K562 (cell line): ENCODE data around the gene SLC48A1. TPM values are rescaled to one million over a fixed set of nuclear protein-coding genes. Genes with fewer than 3 reads are reported as not detected.

Experiments
- ATAC-seq: fragments of 200-7000 bp; cut with Tn5 transposase; 3 replicates; pipeline ENCODE4 v1.9.1; 2020; ENCODE audit warnings: moderate library complexity
- BruUV-seq: library from RNA; stranded (reverse); fragments of 400-500 nt; replicated peaks from 2 replicates; lab custom pipeline; 2021; lab: Mats Ljungman, UMichigan
- CTCF ChIA-PET: fragments of 300-600 bp; formaldehyde crosslinking; extraction: SDS; loops from one replicate; lab custom pipeline; 2021; ENCODE audit warnings: low intra/inter-chr PET ratio; lab: Yijun Ruan, JAX
- POLR2A ChIA-PET: fragments of 300-600, 350-650 bp; sonication (Branson Sonifier 250); formaldehyde crosslinking; extraction: SDS; loops from one replicate; lab custom pipeline; 2021; ENCODE audit warnings: antibody characterized with exemption, inconsistent platforms; lab: Yijun Ruan, JAX
- DNase-seq, 4 experiments: peaks; one replicate each; pipeline versions ENCODE4 v3.0.0 to v3.0.0-alpha.2; 2011 to 2018; ENCODE audit warnings: low spot score in 3 of 4, mixed read lengths in 3 of 4; ENCODE audit errors: extremely low read depth in 1 of 4
- FAIRE-seq: peaks from 2 replicates; lab custom pipeline; 2011; peaks lifted over from hg19 to GRCh38; lab: Jason Lieb, UNC
- H2AFZ ChIP-seq: 2 replicates; pipeline ENCODE4 v1.6.0; 2011; ENCODE audit warnings: low read depth, low read length, control low read depth, inconsistent platforms
- H3K27ac ChIP-seq: fragments of 200-600 bp; 3 replicates; pipeline ENCODE4 v1.8.0; 2011; ENCODE audit warnings: low read depth, mild to moderate bottlenecking, control low read depth, inconsistent platforms, low read length, moderate library complexity, mixed read lengths; ENCODE audit errors: extremely low read depth
- H3K27me3 ChIP-seq, 2 experiments: fragments of 300-600 bp in 1 of 2; 2 replicates in 1 of 2; 3 replicates in 1 of 2; pipeline versions ENCODE4 v1.6.0 to v1.8.0; 2011; ENCODE audit warnings: inconsistent platforms in 2 of 2, low read length in 2 of 2, mild to moderate bottlenecking in 1 of 2, mixed read lengths in 1 of 2, moderate library complexity in 1 of 2; ENCODE audit not compliant: control insufficient read depth in 2 of 2, insufficient read depth in 2 of 2
- H3K36me3 ChIP-seq: fragments of 300-600 bp; 3 replicates; pipeline ENCODE4 v1.8.0; 2011; ENCODE audit warnings: mild to moderate bottlenecking, low read length, inconsistent platforms; ENCODE audit not compliant: control insufficient read depth, insufficient read depth
- H3K4me1 ChIP-seq, 2 experiments: fragments of 200-600 bp in 1 of 2; replicated peaks in 1 of 2; 2 replicates in 1 of 2; 3 replicates in 1 of 2; pipeline versions ENCODE4 v1.5.1 to v1.8.0; 2011; ENCODE audit warnings: inconsistent platforms in 2 of 2, low read length in 2 of 2, mild to moderate bottlenecking in 1 of 2, mixed read lengths in 1 of 2, moderate library complexity in 1 of 2; ENCODE audit not compliant: control insufficient read depth in 2 of 2, insufficient read depth in 2 of 2
- H3K4me2 ChIP-seq: 2 replicates; pipeline ENCODE4 v1.6.1; 2011; ENCODE audit warnings: low read length, control low read depth, inconsistent platforms, mixed read lengths; ENCODE audit not compliant: insufficient read depth
- H3K4me3 ChIP-seq: fragments of 200-600 bp; sonication (generic), shearing (Covaris generic); 2 replicates; pipeline ENCODE4 v1.5.1; 2016; ENCODE audit warnings: control low read depth, inconsistent platforms
- H3K79me2 ChIP-seq: fragments of 200-600 bp; 3 replicates; pipeline ENCODE4 v1.8.0; 2011; ENCODE audit warnings: low read length, inconsistent platforms; ENCODE audit not compliant: control insufficient read depth, insufficient read depth
- H3K9ac ChIP-seq, 2 experiments: 2 replicates each; pipeline versions ENCODE4 v1.6.0 to v1.6.1; 2011; ENCODE audit warnings: low read depth in 2 of 2, low read length in 2 of 2, control low read depth in 1 of 2, inconsistent platforms in 1 of 2, mild to moderate bottlenecking in 1 of 2, mixed read lengths in 1 of 2; ENCODE audit not compliant: insufficient read depth in 1 of 2
- H3K9me1 ChIP-seq: one replicate; pipeline ENCODE4 v1.6.0; 2011; ENCODE audit warnings: inconsistent platforms, mild to moderate bottlenecking, low read length, moderate library complexity; ENCODE audit not compliant: control insufficient read depth, insufficient read depth
- H3K9me3 ChIP-seq: replicated peaks from 2 replicates; pipeline ENCODE4 v1.5.1; 2011; ENCODE audit warnings: low read depth, low read length, inconsistent platforms; ENCODE audit not compliant: control insufficient read depth, insufficient read depth
- H4K20me1 ChIP-seq: replicated peaks from 2 replicates; pipeline ENCODE4 v1.6.1; 2011; ENCODE audit warnings: low read length, inconsistent platforms, mixed read lengths; ENCODE audit not compliant: control insufficient read depth, insufficient read depth
- ARID1B ChIP-seq: fragments of 450-650 bp; IDR thresholded peaks from 2 replicates; pipeline ENCODE4 v1.6.1; 2016; ENCODE audit warnings: antibody characterized with exemption, mild to moderate bottlenecking, inconsistent platforms
- CREM ChIP-seq: IDR thresholded peaks from 2 replicates; pipeline ENCODE4 v1.6.1; 2014; ENCODE audit warnings: antibody characterized with exemption, low read depth
- MBD2 ChIP-seq: sonication (generic); IDR thresholded peaks from 2 replicates; pipeline ENCODE4 v1.6.1; 2016; ENCODE audit warnings: low read depth, borderline replicate concordance
- MECOM ChIP-seq: fragments of 250-450 bp; sonication (Bioruptor Pico); IDR thresholded peaks from 2 replicates; pipeline ENCODE4 v1.8.0; 2022; ENCODE audit warnings: inconsistent platforms
- RAD21 ChIP-seq, 2 experiments: fragments of 250-450 bp in 1 of 2; fragments of 450-650 bp in 1 of 2; sonication (Bioruptor Pico) in 1 of 2; formaldehyde crosslinking in 1 of 2; IDR thresholded peaks in 1 of 2; conservative IDR thresholded peaks in 1 of 2; 2 replicates each; pipeline versions ENCODE4 v1.4.0 to v1.8.0; 2020 to 2022; ENCODE audit warnings: mild to moderate bottlenecking in 2 of 2, moderate library complexity in 1 of 2
- TCF3 ChIP-seq: sonication (generic); formaldehyde crosslinking; IDR thresholded peaks from 2 replicates; pipeline ENCODE4 v1.4.0; 2020; ENCODE audit warnings: mild to moderate bottlenecking, missing genetic modification reagents
- ZFP36 ChIP-seq: fragments of 150-350 bp; IDR thresholded peaks from 2 replicates; pipeline ENCODE4 v1.6.1; 2018; ENCODE audit warnings: low read length, low read depth; ENCODE audit not compliant: partially characterized antibody
- WGBS: fragments of 100-300 bp; shearing (Covaris generic); methylation state at CpG from one replicate; pipeline ENCODE4 v1.1.6; 2016; ENCODE audit warnings: low coverage, mixed read lengths; ENCODE audit not compliant: insufficient coverage; ENCODE audit errors: missing lambda C conversion rate; 5-methylcytosine and 5-hydroxymethylcytosine counted together
- in situ Hi-C: fragments of 300-500 bp; cut with MboI; formaldehyde crosslinking; loops from 4 replicates; pipeline ENCODE4 v1.15.0; 2018; ENCODE audit warnings: inconsistent platforms, mixed read lengths
- intact Hi-C: fragments of 100-400 bp; cut with micrococcal nuclease; formaldehyde crosslinking; loops from 2 replicates; pipeline ENCODE4 v1.14.2; 2022
- polyA plus RNA-seq, 8 experiments: library from polyadenylated mRNA; depleted of rRNA in 4 of 8; stranded (reverse) in 5 of 8; unstranded in 3 of 8; fragments of >200 nt; fragmentation: Nextera tagmentation in 2 of 8; fragmentation: Illumina TruSeq in 1 of 8; extraction: Ambion mirVana in 2 of 8; extraction: Trizol in 1 of 8; gene quantifications; 2 replicates each; pipeline versions ENCODE4 v1.2.1 to v1.2.3, GENCODE V29; 2011 to 2014; ENCODE audit warnings: inconsistent platforms in 1 of 8, missing spikeins in 1 of 8
- total RNA-seq, 7 experiments: library from RNA; depleted of rRNA in 6 of 7; stranded (reverse); fragments of >200 nt in 6 of 7; fragmentation: Illumina TruSeq in 2 of 7; extraction: Trizol in 2 of 7; gene quantifications; 2 replicates each; pipeline versions ENCODE4 v1.2.1 to v1.2.3, GENCODE V29; 2011 to 2021; ENCODE audit warnings: low replicate concordance in 1 of 7
- TF ChIP-seq, protein P1 (sequence below): fragments of 150-350 bp; IDR thresholded peaks from 2 replicates; pipeline ENCODE4 v1.6.1; 2014; ENCODE audit warnings: low read depth, mild to moderate bottlenecking, low read length, borderline replicate concordance
- TF ChIP-seq, protein P2 (sequence below), 2 experiments: fragments of 450-650 bp; formaldehyde crosslinking in 1 of 2; IDR thresholded peaks; 2 replicates each; pipeline versions ENCODE4 v1.4.0 to v1.6.1; 2014 to 2020; ENCODE audit warnings: mild to moderate bottlenecking in 2 of 2, borderline replicate concordance in 1 of 2, low read depth in 1 of 2

Gene SLC48A1
- total and polyA plus RNA-seq, 9 of the 15 experiments (the other 6 are each of a cell fraction or from before 2014, with no cell fraction given) = 10.7 to 37.5 (median 18.7) TPM

DNA sequence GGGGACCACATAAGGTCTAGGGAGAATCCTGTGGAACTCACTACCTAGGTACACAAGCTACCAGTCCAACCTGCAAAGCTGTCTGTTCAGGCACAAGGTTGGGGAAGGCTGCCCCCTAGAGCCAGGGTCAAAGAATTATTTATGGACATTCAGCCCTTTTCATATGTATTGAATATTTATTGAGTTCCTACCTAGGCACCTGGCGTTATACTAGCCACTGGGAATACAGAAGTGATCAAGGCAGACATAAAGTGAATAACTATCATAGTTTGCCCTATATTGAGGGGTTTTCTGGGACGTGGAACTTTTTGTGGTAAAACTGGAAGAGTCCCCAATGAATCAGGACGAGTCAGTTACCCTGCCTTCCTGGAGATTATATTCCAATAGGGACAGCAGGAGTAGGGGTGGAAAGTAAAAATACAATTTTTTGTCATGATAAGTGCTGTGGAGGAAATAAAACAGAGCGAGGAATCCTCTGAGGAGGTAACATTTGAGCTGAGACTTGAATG, 5.8 kb upstream of the SLC48A1 start:
- Histone ChIP-seq H3K9me1 (no peaks in the 10 kb centered on the region), H3K79me2 (no peaks in the 10 kb centered on the region), H3K27ac (no peak overlapping the region), H3K4me2 (no peak overlapping the region), H3K4me3 (no peak overlapping the region), H3K9me3 (no peaks in the 10 kb centered on the region), H4K20me1 (no peaks in the 10 kb centered on the region), H3K9ac (no peak overlapping the region), H3K36me3 (no peaks in the 10 kb centered on the region), H3K27me3 (no peaks in the 10 kb centered on the region), H2AFZ (no peak overlapping the region), H3K4me1 (peaks cover 15 to 30% of the 10 kb centered on the region in 2 experiments; a peak in 4 of 5 replicates)
- ChIA-PET CTCF (interaction anchor here (0.7 to 2.3 kb wide), 4 partner anchors 12 to 52 kb away, joined by 6 to 16 read pairs (median 10); no protein-coding TSS in a partner anchor), POLR2A (interaction anchor here (0.5 to 3.3 kb wide), 9 partner anchors 9 to 431 kb away, joined by 3 to 19 read pairs (median 3); partner anchors contain the start of gene RAPGEF3)
- no TSS peak for BruUV-seq
- intact Hi-C loops (loop anchor here (1.0 to 2.0 kb wide), 2 partner anchors 22 to 52 kb away; no protein-coding TSS in a partner anchor), in situ Hi-C loops (no loop called here)
- ATAC-seq (peak; percentile 74), DNase-seq (peak; percentile 51 to 79 (median 58)), FAIRE-seq (peak; percentile 86)
- WGBS = 30% methylated on average over 4 of the region's 4 CpGs
- TF ChIP-seq, protein P1, sequence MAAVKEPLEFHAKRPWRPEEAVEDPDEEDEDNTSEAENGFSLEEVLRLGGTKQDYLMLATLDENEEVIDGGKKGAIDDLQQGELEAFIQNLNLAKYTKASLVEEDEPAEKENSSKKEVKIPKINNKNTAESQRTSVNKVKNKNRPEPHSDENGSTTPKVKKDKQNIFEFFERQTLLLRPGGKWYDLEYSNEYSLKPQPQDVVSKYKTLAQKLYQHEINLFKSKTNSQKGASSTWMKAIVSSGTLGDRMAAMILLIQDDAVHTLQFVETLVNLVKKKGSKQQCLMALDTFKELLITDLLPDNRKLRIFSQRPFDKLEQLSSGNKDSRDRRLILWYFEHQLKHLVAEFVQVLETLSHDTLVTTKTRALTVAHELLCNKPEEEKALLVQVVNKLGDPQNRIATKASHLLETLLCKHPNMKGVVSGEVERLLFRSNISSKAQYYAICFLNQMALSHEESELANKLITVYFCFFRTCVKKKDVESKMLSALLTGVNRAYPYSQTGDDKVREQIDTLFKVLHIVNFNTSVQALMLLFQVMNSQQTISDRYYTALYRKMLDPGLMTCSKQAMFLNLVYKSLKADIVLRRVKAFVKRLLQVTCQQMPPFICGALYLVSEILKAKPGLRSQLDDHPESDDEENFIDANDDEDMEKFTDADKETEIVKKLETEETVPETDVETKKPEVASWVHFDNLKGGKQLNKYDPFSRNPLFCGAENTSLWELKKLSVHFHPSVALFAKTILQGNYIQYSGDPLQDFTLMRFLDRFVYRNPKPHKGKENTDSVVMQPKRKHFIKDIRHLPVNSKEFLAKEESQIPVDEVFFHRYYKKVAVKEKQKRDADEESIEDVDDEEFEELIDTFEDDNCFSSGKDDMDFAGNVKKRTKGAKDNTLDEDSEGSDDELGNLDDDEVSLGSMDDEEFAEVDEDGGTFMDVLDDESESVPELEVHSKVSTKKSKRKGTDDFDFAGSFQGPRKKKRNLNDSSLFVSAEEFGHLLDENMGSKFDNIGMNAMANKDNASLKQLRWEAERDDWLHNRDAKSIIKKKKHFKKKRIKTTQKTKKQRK = no peak
- TF ChIP-seq RAD21 (CRISPR knock-in tag; conservative IDR thresholded peaks at IDR 0.05 in 1 of 2, IDR thresholded peaks at IDR 0.05 in 1 of 2) (peak; percentile 58 to 77), CREM (no peak), ARID1B (no peak), MECOM (CRISPR knock-in tag) (no peak), ZFP36 (no peak), MBD2 (no peak), TCF3 (no peak)
- TF ChIP-seq, protein P2, sequence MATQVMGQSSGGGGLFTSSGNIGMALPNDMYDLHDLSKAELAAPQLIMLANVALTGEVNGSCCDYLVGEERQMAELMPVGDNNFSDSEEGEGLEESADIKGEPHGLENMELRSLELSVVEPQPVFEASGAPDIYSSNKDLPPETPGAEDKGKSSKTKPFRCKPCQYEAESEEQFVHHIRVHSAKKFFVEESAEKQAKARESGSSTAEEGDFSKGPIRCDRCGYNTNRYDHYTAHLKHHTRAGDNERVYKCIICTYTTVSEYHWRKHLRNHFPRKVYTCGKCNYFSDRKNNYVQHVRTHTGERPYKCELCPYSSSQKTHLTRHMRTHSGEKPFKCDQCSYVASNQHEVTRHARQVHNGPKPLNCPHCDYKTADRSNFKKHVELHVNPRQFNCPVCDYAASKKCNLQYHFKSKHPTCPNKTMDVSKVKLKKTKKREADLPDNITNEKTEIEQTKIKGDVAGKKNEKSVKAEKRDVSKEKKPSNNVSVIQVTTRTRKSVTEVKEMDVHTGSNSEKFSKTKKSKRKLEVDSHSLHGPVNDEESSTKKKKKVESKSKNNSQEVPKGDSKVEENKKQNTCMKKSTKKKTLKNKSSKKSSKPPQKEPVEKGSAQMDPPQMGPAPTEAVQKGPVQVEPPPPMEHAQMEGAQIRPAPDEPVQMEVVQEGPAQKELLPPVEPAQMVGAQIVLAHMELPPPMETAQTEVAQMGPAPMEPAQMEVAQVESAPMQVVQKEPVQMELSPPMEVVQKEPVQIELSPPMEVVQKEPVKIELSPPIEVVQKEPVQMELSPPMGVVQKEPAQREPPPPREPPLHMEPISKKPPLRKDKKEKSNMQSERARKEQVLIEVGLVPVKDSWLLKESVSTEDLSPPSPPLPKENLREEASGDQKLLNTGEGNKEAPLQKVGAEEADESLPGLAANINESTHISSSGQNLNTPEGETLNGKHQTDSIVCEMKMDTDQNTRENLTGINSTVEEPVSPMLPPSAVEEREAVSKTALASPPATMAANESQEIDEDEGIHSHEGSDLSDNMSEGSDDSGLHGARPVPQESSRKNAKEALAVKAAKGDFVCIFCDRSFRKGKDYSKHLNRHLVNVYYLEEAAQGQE (IDR thresholded peaks at IDR 0.05; ENCODE audit: borderline replicate concordance) = peak; percentile 51; the same call in 1 of the 2 replicates
- TF ChIP-seq, protein P2 (CRISPR knock-in tag; IDR thresholded peaks at IDR 0.05; ENCODE audit: low read depth) = no peak
